HG03060 (cell line): ENCODE measurements around the gene INPP5F.
"Not testable (repeated sequence)": the region's sequence is repeated elsewhere in the genome, so short reads cannot be mapped to it uniquely, and the experiment has no call there.

Source experiments
- ATAC-seq: cut with Tn5 transposase; IDR thresholded peaks from one replicate; pipeline ENCODE4 v1.9.1; 2021; ENCODE audit warnings: low read depth, moderate number of reproducible peaks; ENCODE audit not compliant: unreplicated experiment

INPP5F gene

GRCh38 chr10:119775529-119775928, 49.7 kb downstream of the INPP5F start:
- no peak for ATAC-seq

GRCh38 chr10:119776536-119776935, 50.7 kb downstream of the INPP5F start:
- no peak for ATAC-seq

- ATAC-seq: no peak
These were observed 51.8 kb downstream of the INPP5F start for GRCh38 chr10:119777686-119778085.

- ATAC-seq: no peak
These were observed 53.1 kb downstream of the INPP5F start for GRCh38 chr10:119778776-119779445.

- ATAC-seq: no peak
These were observed 55.1 kb downstream of the INPP5F start for GRCh38 chr10:119780879-119781480.

- no peak for ATAC-seq
These were observed 55.6 kb downstream of the INPP5F start for GRCh38 chr10:119781498-119781897.

- no peak for ATAC-seq
These were observed 57.3 kb downstream of the INPP5F start for GRCh38 chr10:119782981-119783664.

GRCh38 chr10:119783665-119784027, 57.8 kb downstream of the INPP5F start:
- no peak for ATAC-seq

GRCh38 chr10:119784340-119785067, 58.7 kb downstream of the INPP5F start:
- ATAC-seq: no peak

GRCh38 chr10:119786117-119786769, 60.4 kb downstream of the INPP5F start:
- ATAC-seq: no peak

- ATAC-seq: not testable (repeated sequence)
These were observed 69.3 kb downstream of the INPP5F start for GRCh38 chr10:119795101-119795500.

GRCh38 chr10:119796039-119796438, 70.2 kb downstream of the INPP5F start:
- ATAC-seq: no peak

- no peak for ATAC-seq
These were observed 75.3 kb downstream of the INPP5F start for GRCh38 chr10:119801176-119801575.

GRCh38 chr10:119801998-119802538, 76.2 kb downstream of the INPP5F start:
- no peak for ATAC-seq

GRCh38 chr10:119803264-119803663, 77.4 kb downstream of the INPP5F start:
- ATAC-seq: no peak

- ATAC-seq: no peak
These were observed 79.9 kb downstream of the INPP5F start for GRCh38 chr10:119805702-119806230.

- no peak for ATAC-seq
These were observed 80.7 kb downstream of the INPP5F start for GRCh38 chr10:119806334-119807130.

- ATAC-seq: no peak
These were observed 82.3 kb downstream of the INPP5F start for GRCh38 chr10:119807960-119808697.

- ATAC-seq: no peak
These were observed 85.3 kb downstream of the INPP5F start for GRCh38 chr10:119811122-119811521.
